ENCODE data around the gene NLRP1.

NLRP1 gene

DNA sequence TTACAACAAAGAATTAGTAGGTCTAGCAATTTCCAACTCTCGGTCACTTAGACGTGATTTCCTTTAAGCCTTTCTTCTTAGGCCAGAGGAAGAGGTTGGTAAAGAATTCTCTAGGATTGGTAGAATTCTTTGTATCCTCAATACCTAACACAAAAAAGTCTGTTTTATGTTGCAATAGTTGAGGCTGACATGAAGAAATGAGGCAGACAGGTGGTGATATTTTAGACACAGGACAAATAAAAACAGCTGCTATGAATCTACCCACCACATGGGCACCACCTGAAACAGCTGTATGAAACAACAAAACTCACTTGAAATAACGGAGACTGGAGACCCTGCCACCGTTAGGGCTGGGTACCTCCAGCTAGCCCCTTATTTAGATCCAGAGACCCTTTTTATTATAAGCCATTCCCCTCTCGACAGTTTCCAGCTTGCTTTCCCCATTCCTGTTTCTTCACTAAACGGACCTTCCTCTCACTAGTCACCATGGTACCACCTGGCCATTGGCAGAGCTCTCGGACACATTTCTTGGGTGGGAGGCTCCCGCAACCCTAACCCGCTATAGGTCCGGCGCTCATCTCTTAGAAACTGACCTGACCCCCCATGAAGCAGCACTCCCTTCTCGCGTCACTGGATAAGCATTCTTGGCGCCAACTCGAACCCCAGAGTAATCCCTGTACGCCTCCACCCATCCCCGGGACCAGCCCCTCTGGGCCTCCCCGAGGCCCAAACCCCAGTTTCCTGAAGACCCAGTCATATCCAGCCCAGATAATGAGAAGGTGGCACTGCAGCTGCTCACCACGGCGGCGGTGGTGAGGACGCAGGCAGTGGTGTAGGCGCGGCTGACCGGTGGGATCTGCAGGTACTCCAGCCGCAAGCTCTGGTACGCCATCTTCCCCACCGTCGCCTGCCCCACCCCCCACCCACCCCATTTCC lies 98.8 kb downstream of the NLRP1 start, which contains the start of gene DERL2:
TSS of gene DERL2 (minus strand) at position 909 of the 936 bp plus-strand sequence. CDS start at position 892, 17 bp downstream.
- Histone ChIP-seq H3K9me3 (ENCODE audit: control insufficient read depth, insufficient read depth, low read length) (no peaks in the 10 kb centered on the region), H3K9ac (ENCODE audit: low read depth, low read length) (peak within 1 kb of the TSS; percentile 98), H3K27me3 (ENCODE audit: control insufficient read depth, insufficient read depth, low read length) (no peaks in the 10 kb centered on the region), H3K4me3 (ENCODE audit: low read depth, low read length) (peak within 1 kb of the TSS; percentile 95), H3K36me3 (ENCODE audit: control insufficient read depth, insufficient read depth, low read length) (peaks cover 9% of the 10 kb centered on the region), H3K4me1 (ENCODE audit: control insufficient read depth, insufficient read depth, low read length) (no peaks in the 10 kb centered on the region)

DNA sequence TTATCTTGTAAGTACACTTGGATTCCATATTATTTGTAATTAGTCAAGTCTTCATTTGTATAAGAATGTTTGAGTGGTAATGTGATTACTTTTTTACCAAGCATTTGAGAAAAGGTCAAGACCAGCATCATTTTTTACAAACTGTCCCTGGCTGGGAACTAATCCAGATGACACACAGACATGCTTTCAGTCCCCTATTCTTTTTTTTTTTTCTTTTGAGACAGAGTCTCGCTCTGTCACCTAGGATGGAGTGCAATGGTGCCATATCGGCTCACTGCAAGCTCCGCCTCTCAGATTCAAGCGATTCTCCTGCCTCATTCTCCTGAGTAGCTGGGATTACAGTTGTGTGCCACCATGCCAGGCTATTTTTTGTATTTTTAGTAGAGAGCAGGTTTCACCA lies 102.9 kb downstream of the NLRP1 start:
- Histone ChIP-seq H3K27me3 (ENCODE audit: control insufficient read depth, insufficient read depth, low read length) (no peaks in the 10 kb centered on the region), H3K4me1 (ENCODE audit: control insufficient read depth, insufficient read depth, low read length) (no peaks in the 10 kb centered on the region), H3K9ac (ENCODE audit: low read depth, low read length) (no peak overlapping the region), H3K9me3 (ENCODE audit: control insufficient read depth, insufficient read depth, low read length) (no peaks in the 10 kb centered on the region), H3K36me3 (ENCODE audit: control insufficient read depth, insufficient read depth, low read length) (peaks cover 22% of the 10 kb centered on the region), H3K4me3 (ENCODE audit: low read depth, low read length) (no peak overlapping the region)

GRCh38 chr17:5480962-5481361 lies 103.3 kb downstream of the NLRP1 start:
- H3K36me3 ChIP-seq (ENCODE audit: control insufficient read depth, insufficient read depth, low read length), result peaks cover 22% of the 10 kb centered on the region

DNA sequence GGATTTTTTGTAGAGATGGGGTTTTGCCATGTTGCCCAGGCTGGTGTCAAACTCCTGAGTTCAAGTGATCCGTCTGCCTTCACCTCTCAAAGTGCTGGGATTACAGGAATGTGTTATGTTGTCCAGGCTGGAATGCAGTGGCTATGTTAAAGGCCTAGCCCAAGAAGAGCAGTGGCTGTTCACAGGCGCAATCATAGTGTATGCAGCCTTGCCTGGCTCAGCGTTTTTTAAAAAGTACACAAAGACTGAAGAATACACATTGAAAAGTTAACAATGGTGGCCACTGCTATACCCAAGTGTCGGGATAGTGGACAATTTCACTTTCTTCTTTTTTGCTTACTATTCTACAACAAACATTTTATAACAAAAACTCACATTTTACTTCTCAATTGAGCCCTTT lies 105.3 kb downstream of the NLRP1 start:
- no peak overlapping the region for H3K4me3 ChIP-seq (ENCODE audit: low read depth, low read length)

More at GRCh38 chr17:5480962-5481361, 103.3 kb downstream of the NLRP1 start:
- H3K9ac ChIP-seq (ENCODE audit: low read depth, low read length), result no peak overlapping the region
- H3K4me3 ChIP-seq (ENCODE audit: low read depth, low read length), result no peak overlapping the region
- no peaks in the 10 kb centered on the region for H3K9me3 ChIP-seq (ENCODE audit: control insufficient read depth, insufficient read depth, low read length)
- H3K4me1 ChIP-seq (ENCODE audit: control insufficient read depth, insufficient read depth, low read length), result no peaks in the 10 kb centered on the region
- no peaks in the 10 kb centered on the region for H3K27me3 ChIP-seq (ENCODE audit: control insufficient read depth, insufficient read depth, low read length)

GRCh38 chr17:5473906-5474305 lies 110.4 kb downstream of the NLRP1 start:
- no peaks in the 10 kb centered on the region for H3K4me1 ChIP-seq (ENCODE audit: control insufficient read depth, insufficient read depth, low read length)
- H3K36me3 ChIP-seq (ENCODE audit: control insufficient read depth, insufficient read depth, low read length), result peaks cover 19% of the 10 kb centered on the region
- H3K9me3 ChIP-seq (ENCODE audit: control insufficient read depth, insufficient read depth, low read length), result no peaks in the 10 kb centered on the region
- H3K4me3 ChIP-seq (ENCODE audit: low read depth, low read length), result no peak overlapping the region
- no peaks in the 10 kb centered on the region for H3K27me3 ChIP-seq (ENCODE audit: control insufficient read depth, insufficient read depth, low read length)
- H3K9ac ChIP-seq (ENCODE audit: low read depth, low read length), result no peak overlapping the region

More for the DNA sequence above, 105.3 kb downstream of the NLRP1 start:
- Histone ChIP-seq H3K9me3 (ENCODE audit: control insufficient read depth, insufficient read depth, low read length) (no peaks in the 10 kb centered on the region), H3K4me1 (ENCODE audit: control insufficient read depth, insufficient read depth, low read length) (no peaks in the 10 kb centered on the region), H3K9ac (ENCODE audit: low read depth, low read length) (no peak overlapping the region), H3K27me3 (ENCODE audit: control insufficient read depth, insufficient read depth, low read length) (no peaks in the 10 kb centered on the region), H3K36me3 (ENCODE audit: control insufficient read depth, insufficient read depth, low read length) (peaks cover 29% of the 10 kb centered on the region)

DNA sequence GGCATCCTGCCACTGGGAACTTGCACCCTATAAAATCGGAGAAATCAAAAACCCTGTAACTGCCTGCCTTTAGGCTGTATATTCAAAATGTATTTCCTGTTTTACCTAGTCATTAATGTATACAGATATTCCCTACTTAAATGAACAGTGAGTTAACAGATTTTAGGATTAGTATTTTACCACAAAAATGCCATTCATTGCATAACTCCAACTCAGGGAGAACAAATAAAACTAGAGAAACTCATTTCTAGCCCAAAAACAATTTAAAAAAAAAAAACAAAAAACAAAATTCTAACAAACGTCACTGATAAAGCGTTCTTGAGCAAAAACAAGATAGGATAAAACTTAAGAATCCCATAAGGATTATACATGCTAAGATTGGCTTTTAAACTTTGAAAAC lies 111.8 kb downstream of the NLRP1 start:
- no peaks in the 10 kb centered on the region for H3K9me3 ChIP-seq (ENCODE audit: control insufficient read depth, insufficient read depth, low read length)
- no peaks in the 10 kb centered on the region for H3K4me1 ChIP-seq (ENCODE audit: control insufficient read depth, insufficient read depth, low read length)
- no peak overlapping the region for H3K4me3 ChIP-seq (ENCODE audit: low read depth, low read length)
- no peaks in the 10 kb centered on the region for H3K27me3 ChIP-seq (ENCODE audit: control insufficient read depth, insufficient read depth, low read length)
- H3K36me3 ChIP-seq (ENCODE audit: control insufficient read depth, insufficient read depth, low read length), result peaks cover 9% of the 10 kb centered on the region
- H3K9ac ChIP-seq (ENCODE audit: low read depth, low read length), result no peak overlapping the region

GRCh38 chr17:5468075-5468473 lies 116.2 kb downstream of the NLRP1 start:
- peak overlapping the region; percentile 84 for H3K9ac ChIP-seq (ENCODE audit: low read depth, low read length)
- no peaks in the 10 kb centered on the region for H3K27me3 ChIP-seq (ENCODE audit: control insufficient read depth, insufficient read depth, low read length)
- H3K4me3 ChIP-seq (ENCODE audit: low read depth, low read length), result peak overlapping the region; percentile 94
- H3K4me1 ChIP-seq (ENCODE audit: control insufficient read depth, insufficient read depth, low read length), result peaks cover 4% of the 10 kb centered on the region
- peaks cover 4% of the 10 kb centered on the region for H3K36me3 ChIP-seq (ENCODE audit: control insufficient read depth, insufficient read depth, low read length)
- H3K9me3 ChIP-seq (ENCODE audit: control insufficient read depth, insufficient read depth, low read length), result no peaks in the 10 kb centered on the region

DNA sequence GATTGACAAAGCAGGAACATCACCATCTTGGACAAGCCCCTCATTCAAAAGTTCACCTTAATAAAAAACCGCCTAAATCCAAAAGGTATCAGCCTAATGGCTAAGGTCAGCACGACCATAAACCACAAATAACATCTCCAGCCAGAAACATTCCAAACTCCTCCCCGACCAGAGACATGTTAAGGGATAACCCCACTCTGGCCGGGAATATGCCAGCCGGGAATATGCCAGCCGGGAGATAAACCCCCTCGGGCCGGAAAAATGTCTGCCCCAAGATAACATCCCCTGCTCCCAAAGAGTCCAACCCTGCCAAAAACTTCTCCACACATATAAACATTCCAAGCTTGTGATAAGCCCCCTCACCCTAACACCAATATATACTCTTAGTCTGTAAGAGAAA lies 116.9 kb downstream of the NLRP1 start:
- Histone ChIP-seq H3K36me3 (ENCODE audit: control insufficient read depth, insufficient read depth, low read length) (peaks cover 4% of the 10 kb centered on the region), H3K4me1 (ENCODE audit: control insufficient read depth, insufficient read depth, low read length) (peaks cover 4% of the 10 kb centered on the region), H3K27me3 (ENCODE audit: control insufficient read depth, insufficient read depth, low read length) (no peaks in the 10 kb centered on the region), H3K9me3 (ENCODE audit: control insufficient read depth, insufficient read depth, low read length) (no peaks in the 10 kb centered on the region), H3K4me3 (ENCODE audit: low read depth, low read length) (peak overlapping the region; percentile 94), H3K9ac (ENCODE audit: low read depth, low read length) (peak overlapping the region; percentile 84)

DNA sequence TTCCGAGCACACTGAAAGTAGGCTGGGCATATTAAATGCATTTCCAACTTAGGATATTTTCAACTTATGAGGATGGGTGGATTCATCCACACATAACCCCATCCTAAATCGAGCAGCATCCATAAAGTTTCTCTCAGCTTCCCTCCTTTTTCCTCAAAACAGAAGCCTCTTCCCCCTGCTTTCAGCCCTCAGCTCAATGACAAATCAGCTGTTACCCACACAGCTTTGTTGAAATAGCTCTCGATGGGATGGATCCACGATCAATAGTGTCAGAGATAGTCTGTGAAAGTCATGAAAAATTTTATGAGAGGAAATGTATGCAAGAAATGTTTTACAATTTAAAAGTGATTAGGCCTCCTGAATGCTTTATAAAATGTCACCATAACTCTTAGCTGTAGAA lies 118.0 kb downstream of the NLRP1 start:
- Histone ChIP-seq H3K4me1 (ENCODE audit: control insufficient read depth, insufficient read depth, low read length) (peaks cover 4% of the 10 kb centered on the region), H3K9ac (ENCODE audit: low read depth, low read length) (peak overlapping the region; percentile 24)

GRCh38 chr17:5464717-5465507 lies 119.4 kb downstream of the NLRP1 start:
- Histone ChIP-seq H3K27me3 (ENCODE audit: control insufficient read depth, insufficient read depth, low read length) (no peaks in the 10 kb centered on the region), H3K4me3 (ENCODE audit: low read depth, low read length) (no peak overlapping the region), H3K4me1 (ENCODE audit: control insufficient read depth, insufficient read depth, low read length) (peaks cover 4% of the 10 kb centered on the region), H3K36me3 (ENCODE audit: control insufficient read depth, insufficient read depth, low read length) (peaks cover 21% of the 10 kb centered on the region), H3K9ac (ENCODE audit: low read depth, low read length) (no peak overlapping the region), H3K9me3 (ENCODE audit: control insufficient read depth, insufficient read depth, low read length) (no peaks in the 10 kb centered on the region)

More for the DNA sequence above, 118.0 kb downstream of the NLRP1 start:
- Histone ChIP-seq H3K36me3 (ENCODE audit: control insufficient read depth, insufficient read depth, low read length) (peaks cover 11% of the 10 kb centered on the region), H3K4me3 (ENCODE audit: low read depth, low read length) (peak overlapping the region; percentile 94), H3K9me3 (ENCODE audit: control insufficient read depth, insufficient read depth, low read length) (no peaks in the 10 kb centered on the region), H3K27me3 (ENCODE audit: control insufficient read depth, insufficient read depth, low read length) (no peaks in the 10 kb centered on the region)
